ENCODE results near the gene FUT6.

- TF ChIP-seq CTCF (IDR thresholded peaks at IDR 0.05) (peak in 1 of 3 donors; percentile 5), POLR2A (IDR thresholded peaks at IDR 0.05) (no peak), POLR2AphosphoS5 (IDR thresholded peaks at IDR 0.05) (no peak)
Measured at GRCh38 chr19:5806133-5806489, 33.4 kb downstream of the FUT6 start.
